Gastroesophageal sphincter (tissue), 4 donors: ENCODE data around the gene CLPTM1L. TPM values are rescaled to one million over a fixed set of nuclear protein-coding genes. Genes with fewer than 3 reads are reported as not detected.

ENCODE experiments used
- ATAC-seq: fragments of 150-250 bp; one replicate; pipeline ENCODE4 v1.9.1; 2016; ENCODE audit warnings: mild to moderate bottlenecking, moderate library complexity
- H3K27ac ChIP-seq, 4 donors: fragments of 200-600 bp; sonication (generic) in 3 of 4; 1 replicate in 3 of 4; 2 replicates in 1 of 4; pipeline ENCODE4 v1.5.1; 2016 to 2019
- H3K27me3 ChIP-seq: fragments of 200-600 bp; sonication (generic); one replicate; pipeline ENCODE4 v1.5.1; 2019
- H3K36me3 ChIP-seq, 2 donors: fragments of 200-600 bp; sonication (generic); one replicate each; pipeline ENCODE4 v1.5.1; 2019; ENCODE audit warnings: control low read depth in 1 of 2
- H3K4me1 ChIP-seq, 3 donors: fragments of 200-600 bp; sonication (generic); 1 replicate in 2 of 3; 2 replicates in 1 of 3; pipeline ENCODE4 v1.5.1; 2016 to 2019; ENCODE audit warnings: control low read depth in 2 of 3
- H3K4me3 ChIP-seq, 2 donors: fragments of 200-600 bp; sonication (generic); one replicate each; pipeline ENCODE4 v1.5.1; 2019; ENCODE audit warnings: mild to moderate bottlenecking in 1 of 2, moderate library complexity in 1 of 2
- H3K9me3 ChIP-seq, 3 donors: fragments of 200-600 bp; sonication (generic); one replicate each; pipeline ENCODE4 v1.5.1; 2017 to 2019; ENCODE audit warnings: control low read depth in 2 of 3
- EP300 ChIP-seq: sonication (generic); formaldehyde crosslinking; IDR thresholded peaks from one replicate; pipeline ENCODE4 v1.6.1; 2017; ENCODE audit warnings: antibody characterized with exemption, mild to moderate bottlenecking
- POLR2A ChIP-seq, 2 donors: fragments of 450-650 bp; IDR thresholded peaks; one replicate each; pipeline ENCODE4 v1.6.1; 2017; ENCODE audit warnings: antibody characterized with exemption in 2 of 2, mild to moderate bottlenecking in 2 of 2, moderate library complexity in 1 of 2
- POLR2AphosphoS5 ChIP-seq: sonication (generic); formaldehyde crosslinking; IDR thresholded peaks from one replicate; pipeline ENCODE4 v1.6.1; 2017; ENCODE audit warnings: antibody characterized with exemption
- WGBS, 2 donors: methylation state at CpG; one replicate each; pipeline ENCODE4 v1.1.5; 2018; ENCODE audit warnings: low coverage in 1 of 2; 5-methylcytosine and 5-hydroxymethylcytosine counted together
- total RNA-seq, 4 donors: library from RNA; depleted of rRNA; stranded (reverse); fragments of >200 nt; gene quantifications; one replicate each; pipeline ENCODE4 v1.1.0, GENCODE V29; 2016
- TF ChIP-seq, protein P1 (sequence below), 4 experiments: fragments of 200-600 bp in 2 of 4; fragments of 450-650 bp in 2 of 4; sonication (generic) in 1 of 4; IDR thresholded peaks; one replicate each; pipeline ENCODE4 v1.5.1; 2017 to 2019; ENCODE audit warnings: antibody characterized with exemption in 4 of 4, mild to moderate bottlenecking in 2 of 4, moderate library complexity in 2 of 4

Gene CLPTM1L
- total RNA-seq, 4 donors from 2014 or later = 83.9 to 131 (median 92.2) TPM

GRCh38 chr5:1332461-1333001 lies 12.4 kb downstream of the CLPTM1L start:
- no peak for ATAC-seq
- 62 to 85% methylated on average over 3 to 7 of the region's 11 CpGs for WGBS, 2 donors
- H3K4me1 ChIP-seq = no peaks in the 10 kb centered on the region
- no peak overlapping the region for H3K4me3 ChIP-seq
- TF ChIP-seq POLR2AphosphoS5 (no peak), EP300 (no peak), POLR2A (IDR thresholded peaks at IDR 0.05) (no peak)
- TF ChIP-seq, protein P1, sequence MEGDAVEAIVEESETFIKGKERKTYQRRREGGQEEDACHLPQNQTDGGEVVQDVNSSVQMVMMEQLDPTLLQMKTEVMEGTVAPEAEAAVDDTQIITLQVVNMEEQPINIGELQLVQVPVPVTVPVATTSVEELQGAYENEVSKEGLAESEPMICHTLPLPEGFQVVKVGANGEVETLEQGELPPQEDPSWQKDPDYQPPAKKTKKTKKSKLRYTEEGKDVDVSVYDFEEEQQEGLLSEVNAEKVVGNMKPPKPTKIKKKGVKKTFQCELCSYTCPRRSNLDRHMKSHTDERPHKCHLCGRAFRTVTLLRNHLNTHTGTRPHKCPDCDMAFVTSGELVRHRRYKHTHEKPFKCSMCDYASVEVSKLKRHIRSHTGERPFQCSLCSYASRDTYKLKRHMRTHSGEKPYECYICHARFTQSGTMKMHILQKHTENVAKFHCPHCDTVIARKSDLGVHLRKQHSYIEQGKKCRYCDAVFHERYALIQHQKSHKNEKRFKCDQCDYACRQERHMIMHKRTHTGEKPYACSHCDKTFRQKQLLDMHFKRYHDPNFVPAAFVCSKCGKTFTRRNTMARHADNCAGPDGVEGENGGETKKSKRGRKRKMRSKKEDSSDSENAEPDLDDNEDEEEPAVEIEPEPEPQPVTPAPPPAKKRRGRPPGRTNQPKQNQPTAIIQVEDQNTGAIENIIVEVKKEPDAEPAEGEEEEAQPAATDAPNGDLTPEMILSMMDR (IDR thresholded peaks at IDR 0.05) = no peak
- H3K27me3 ChIP-seq = no peaks in the 10 kb centered on the region
- peaks cover 0 to 87% of the 10 kb centered on the region in 2 donors for H3K36me3 ChIP-seq
- H3K27ac ChIP-seq = no peak overlapping the region
- no peaks in the 10 kb centered on the region for H3K9me3 ChIP-seq

GRCh38 chr5:1331861-1332405 lies 13.0 kb downstream of the CLPTM1L start:
- peaks cover 0 to 86% of the 10 kb centered on the region in 2 donors for H3K36me3 ChIP-seq
- no peaks in the 10 kb centered on the region for H3K9me3 ChIP-seq
- TF ChIP-seq POLR2AphosphoS5 = no peak
- TF ChIP-seq, protein P1 (IDR thresholded peaks at IDR 0.05) = no peak
- TF ChIP-seq POLR2A (IDR thresholded peaks at IDR 0.05) = no peak
- no peak for TF ChIP-seq EP300
- no peak overlapping the region for H3K27ac ChIP-seq
- 80 to 81% methylated on average over 1 to 4 of the region's 11 CpGs for WGBS, 2 donors
- H3K4me3 ChIP-seq = no peak overlapping the region
- no peaks in the 10 kb centered on the region for H3K4me1 ChIP-seq
- ATAC-seq = no peak
- H3K27me3 ChIP-seq = no peaks in the 10 kb centered on the region

DNA sequence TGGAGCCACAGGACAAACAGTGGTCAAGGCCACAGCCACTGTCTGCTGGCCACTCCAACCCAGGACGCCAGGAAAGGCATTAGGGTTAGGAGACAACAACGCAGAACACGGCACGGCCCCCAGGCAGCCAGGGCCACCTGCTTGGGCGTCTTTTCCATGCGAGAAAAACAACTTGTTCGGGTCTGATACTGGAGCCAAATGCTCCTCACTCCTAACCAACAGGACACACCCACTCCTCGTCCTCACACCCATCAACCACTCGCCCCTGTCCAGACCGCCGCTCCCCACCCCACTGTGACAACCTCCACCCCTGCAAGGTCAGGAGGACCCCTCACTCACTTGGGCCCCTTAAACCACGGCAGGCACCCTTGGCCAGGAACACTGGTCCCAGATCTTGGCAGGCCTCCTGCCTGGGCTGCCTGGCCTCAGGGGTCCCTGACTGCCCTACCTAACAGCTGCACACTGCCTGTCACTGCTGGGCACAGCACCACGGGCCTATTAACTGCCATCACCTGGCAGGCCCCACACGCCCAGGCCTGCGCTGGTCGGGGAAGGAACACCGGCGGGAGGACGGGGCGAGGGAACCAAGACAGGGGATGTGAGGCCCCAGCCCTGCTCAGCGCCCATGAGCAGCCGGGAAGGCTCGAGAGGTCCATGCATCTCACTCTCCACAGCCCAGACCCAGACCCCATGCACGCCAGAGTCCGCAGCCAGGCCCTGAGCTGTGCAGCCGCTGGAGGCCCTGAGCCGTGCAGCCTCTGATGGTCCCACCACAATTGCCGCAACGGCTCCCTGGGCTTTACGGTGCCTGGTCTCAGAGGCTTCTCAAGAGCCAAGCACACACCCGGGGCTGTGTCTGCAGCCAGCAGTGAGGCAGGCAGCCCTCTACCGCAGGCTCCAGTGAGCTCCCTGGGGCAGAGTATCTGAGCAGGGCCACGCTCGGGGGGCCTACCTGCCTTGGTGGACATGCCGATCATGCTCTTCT lies 13.8 kb downstream of the CLPTM1L start:
- Histone ChIP-seq H3K9me3 (no peaks in the 10 kb centered on the region), H3K4me1 (no peaks in the 10 kb centered on the region), H3K4me3 (no peak overlapping the region), H3K36me3 (peaks cover 0 to 86% of the 10 kb centered on the region in 2 donors), H3K27me3 (no peaks in the 10 kb centered on the region), H3K27ac (no peak overlapping the region)
- 75 to 87% methylated on average over 4 to 11 of the region's 35 CpGs for WGBS, 2 donors
- no peak for ATAC-seq
- no peak for TF ChIP-seq POLR2AphosphoS5
- TF ChIP-seq EP300 = no peak
- TF ChIP-seq POLR2A (IDR thresholded peaks at IDR 0.05) = no peak
- TF ChIP-seq, protein P1 (IDR thresholded peaks at IDR 0.05) = no peak

GRCh38 chr5:1330146-1330846 lies 14.6 kb downstream of the CLPTM1L start:
- Histone ChIP-seq H3K27ac (no peak overlapping the region), H3K4me1 (no peaks in the 10 kb centered on the region), H3K27me3 (no peaks in the 10 kb centered on the region), H3K4me3 (no peak overlapping the region), H3K36me3 (peaks cover 0 to 86% of the 10 kb centered on the region in 2 donors), H3K9me3 (no peaks in the 10 kb centered on the region)
- 78 to 87% methylated on average over 7 to 10 of the region's 23 CpGs for WGBS, 2 donors
- TF ChIP-seq POLR2AphosphoS5 (no peak), EP300 (no peak), POLR2A (IDR thresholded peaks at IDR 0.05) (no peak)
- TF ChIP-seq, protein P1 (IDR thresholded peaks at IDR 0.05) = no peak
- ATAC-seq = no peak
